Fibroblast of pulmonary artery (primary cell): ENCODE measurements around the gene EPHA2.
A peak's percentile ranks its signal among the peaks of the same experiment; 100 is the strongest.

Experiments
- DNase-seq: peaks from one replicate; pipeline ENCODE4 v3.0.0-alpha.2; 2010; ENCODE audit warnings: low read depth
- H3K4me3 ChIP-seq: replicated peaks from 2 replicates; pipeline ENCODE4 v1.5.1; 2011; ENCODE audit warnings: low read depth, mild to moderate bottlenecking, control low read depth, low read length, moderate library complexity
- TF ChIP-seq, protein P1 (sequence below): IDR thresholded peaks from 2 replicates; pipeline ENCODE4 v1.5.1; 2011; ENCODE audit warnings: mild to moderate bottlenecking, control low read depth, low read length, inconsistent platforms; ENCODE audit errors: missing control alignments

EPHA2 gene

DNA sequence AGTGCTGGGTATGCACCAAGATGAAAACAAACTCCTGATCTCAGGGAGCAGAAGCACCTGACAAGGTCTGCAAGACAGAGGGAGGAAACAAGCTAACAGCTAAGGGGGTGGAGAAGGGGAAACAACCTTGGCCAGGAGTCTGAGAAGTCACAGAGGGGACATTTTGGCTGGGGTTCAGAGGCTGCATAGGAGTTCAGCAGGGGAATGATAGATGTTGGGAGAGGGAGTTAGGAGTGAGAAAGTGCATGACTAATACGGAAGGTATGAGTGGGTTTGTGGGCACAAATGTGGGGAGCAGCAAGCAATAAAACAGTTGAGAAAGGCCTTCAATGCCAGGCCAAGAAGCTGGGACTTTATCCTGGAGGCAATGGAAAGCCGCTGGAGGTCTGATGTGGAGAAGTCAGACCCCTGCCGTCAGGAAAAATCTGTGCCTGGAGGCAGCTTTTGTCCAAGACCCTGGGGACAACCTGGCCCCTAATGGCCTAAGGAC lies 16.4 kb downstream of the EPHA2 start:
- TF ChIP-seq, protein P1, sequence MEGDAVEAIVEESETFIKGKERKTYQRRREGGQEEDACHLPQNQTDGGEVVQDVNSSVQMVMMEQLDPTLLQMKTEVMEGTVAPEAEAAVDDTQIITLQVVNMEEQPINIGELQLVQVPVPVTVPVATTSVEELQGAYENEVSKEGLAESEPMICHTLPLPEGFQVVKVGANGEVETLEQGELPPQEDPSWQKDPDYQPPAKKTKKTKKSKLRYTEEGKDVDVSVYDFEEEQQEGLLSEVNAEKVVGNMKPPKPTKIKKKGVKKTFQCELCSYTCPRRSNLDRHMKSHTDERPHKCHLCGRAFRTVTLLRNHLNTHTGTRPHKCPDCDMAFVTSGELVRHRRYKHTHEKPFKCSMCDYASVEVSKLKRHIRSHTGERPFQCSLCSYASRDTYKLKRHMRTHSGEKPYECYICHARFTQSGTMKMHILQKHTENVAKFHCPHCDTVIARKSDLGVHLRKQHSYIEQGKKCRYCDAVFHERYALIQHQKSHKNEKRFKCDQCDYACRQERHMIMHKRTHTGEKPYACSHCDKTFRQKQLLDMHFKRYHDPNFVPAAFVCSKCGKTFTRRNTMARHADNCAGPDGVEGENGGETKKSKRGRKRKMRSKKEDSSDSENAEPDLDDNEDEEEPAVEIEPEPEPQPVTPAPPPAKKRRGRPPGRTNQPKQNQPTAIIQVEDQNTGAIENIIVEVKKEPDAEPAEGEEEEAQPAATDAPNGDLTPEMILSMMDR = no peak
- no peak overlapping the region for H3K4me3 ChIP-seq
- peak; percentile 76 for DNase-seq

DNA sequence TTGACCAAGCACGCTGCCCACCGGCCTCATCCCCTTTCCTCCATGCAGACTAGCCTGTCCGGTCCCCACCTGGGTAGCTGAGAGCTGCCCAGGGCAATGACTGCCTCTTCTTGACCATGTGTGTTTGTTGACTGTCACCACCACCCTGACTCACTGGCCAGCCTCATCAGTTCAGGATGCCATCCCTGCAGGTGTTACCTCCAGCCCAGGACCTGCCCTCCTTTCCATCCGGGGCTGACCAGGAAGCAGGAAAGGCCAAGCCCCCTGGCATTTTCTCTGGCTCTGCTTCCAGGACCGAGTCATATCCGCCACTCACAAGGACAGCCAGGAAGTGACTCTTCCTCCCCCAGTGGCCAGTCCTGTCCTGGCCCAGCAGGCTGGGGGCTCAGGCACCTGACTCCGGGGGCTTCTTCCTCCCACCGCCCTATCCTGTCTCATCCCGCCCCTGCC lies 17.1 kb downstream of the EPHA2 start:
- TF ChIP-seq, protein P1 = peak; percentile 3
- H3K4me3 ChIP-seq = no peak overlapping the region
- DNase-seq = no peak

DNA sequence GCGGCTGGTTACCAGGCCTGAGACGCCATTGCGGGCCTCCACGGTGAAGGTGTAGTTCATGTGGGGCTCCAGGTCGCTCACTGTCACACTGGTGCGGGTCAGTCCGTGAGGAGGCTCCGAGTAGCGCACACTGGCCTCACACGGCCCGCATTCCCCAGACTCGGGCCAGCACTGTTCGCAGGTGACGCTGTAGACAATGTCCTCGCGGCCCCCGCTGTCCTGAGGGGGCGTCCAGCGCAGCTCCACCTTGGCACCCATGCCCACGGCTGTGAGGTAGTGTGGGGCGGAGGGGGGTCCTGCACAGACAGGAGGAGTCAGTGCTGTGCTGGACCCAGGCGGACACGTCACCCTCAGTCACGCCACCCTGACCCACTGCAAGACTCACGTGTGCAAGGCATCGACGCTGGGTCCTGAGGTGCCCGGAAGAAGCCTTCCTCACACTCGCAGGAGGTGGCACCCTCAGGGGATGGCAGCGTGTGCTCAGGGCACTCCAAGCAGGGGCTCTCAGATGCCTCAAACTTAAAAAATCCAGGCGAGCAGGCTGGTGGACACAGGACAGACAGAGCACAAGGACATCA lies 17.9 kb downstream of the EPHA2 start:
- TF ChIP-seq, protein P1 = no peak
- no peak overlapping the region for H3K4me3 ChIP-seq
- DNase-seq = no peak

DNA sequence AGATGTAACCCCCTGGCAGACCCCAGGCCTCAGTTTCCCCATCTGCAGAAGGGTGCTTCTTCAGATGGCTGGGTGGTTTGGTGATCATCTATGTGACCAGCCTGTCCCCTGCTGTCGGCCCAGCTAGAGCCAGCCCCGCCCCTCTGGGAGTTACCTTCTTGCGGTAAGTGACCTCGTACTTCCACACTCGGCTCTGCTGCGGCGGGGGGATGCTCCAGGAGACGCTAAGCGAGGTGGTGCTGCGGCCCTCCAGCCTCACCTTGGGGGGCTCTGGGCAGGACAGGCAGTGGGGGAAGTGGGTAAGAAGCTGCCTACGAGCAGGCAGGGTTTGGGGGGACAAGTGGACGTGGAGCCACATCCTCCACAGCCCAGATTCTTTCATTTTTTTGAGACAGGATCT lies 20.4 kb downstream of the EPHA2 start:
- DNase-seq = no peak
- TF ChIP-seq, protein P1 = no peak
- no peak overlapping the region for H3K4me3 ChIP-seq

DNA sequence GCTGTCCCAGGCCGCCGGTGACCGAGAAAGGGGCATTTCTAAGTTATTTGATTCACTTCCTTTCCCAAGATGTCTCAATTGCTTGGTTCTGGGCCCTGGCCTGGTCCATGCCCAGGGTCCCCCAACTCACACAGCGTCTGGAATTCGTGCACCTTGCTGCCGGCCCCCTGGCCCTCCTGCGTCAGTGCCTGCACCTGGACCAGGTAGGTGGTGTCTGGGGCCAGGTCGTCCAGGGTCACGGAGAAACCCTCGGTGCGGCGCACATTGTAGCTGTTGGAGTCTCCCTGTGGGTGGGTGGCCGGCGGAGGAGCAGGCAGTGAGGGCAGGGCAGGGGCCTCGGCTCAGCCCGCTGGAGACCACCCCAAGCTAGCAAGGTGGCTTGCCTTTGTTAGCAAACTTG lies 21.0 kb downstream of the EPHA2 start:
- H3K4me3 ChIP-seq = no peak overlapping the region
- no peak for DNase-seq
- TF ChIP-seq, protein P1 = no peak

DNA sequence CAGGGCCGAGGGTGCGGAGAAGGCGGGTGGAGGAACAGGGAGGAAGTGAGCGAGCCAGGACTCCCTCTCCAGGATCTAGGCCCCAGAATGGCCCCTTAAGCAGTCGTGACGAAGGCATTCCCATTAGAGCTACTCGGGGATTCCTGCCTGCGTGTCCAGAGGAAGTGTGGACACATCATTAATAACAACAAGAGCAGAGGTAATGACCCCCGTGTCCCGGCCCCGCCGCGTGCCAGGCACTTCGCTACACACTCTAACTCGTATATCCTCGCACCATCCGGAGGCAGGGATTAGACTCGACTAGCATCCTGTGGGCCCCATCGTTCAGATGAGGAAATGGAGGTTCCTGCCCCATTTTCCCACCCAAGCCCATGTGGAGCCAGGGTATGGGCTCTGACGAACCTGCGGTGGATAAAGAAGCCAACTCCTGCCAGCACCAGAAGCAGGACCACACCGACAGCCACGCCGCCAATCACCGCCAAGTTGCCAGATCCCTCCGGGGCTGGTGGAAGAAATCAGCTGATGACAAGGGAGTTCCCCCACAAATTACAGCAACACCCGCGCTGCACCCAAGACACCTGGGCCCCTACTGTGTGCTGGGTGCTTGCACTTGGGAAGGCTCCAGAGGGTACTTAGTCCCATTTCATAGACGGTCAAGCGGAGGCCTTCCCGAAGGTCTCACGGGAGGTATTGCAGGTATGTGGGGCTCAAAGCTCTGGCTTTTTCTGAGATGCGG lies 21.6 kb downstream of the EPHA2 start:
- TF ChIP-seq, protein P1 = no peak
- no peak for DNase-seq
- no peak overlapping the region for H3K4me3 ChIP-seq
